MCF 10A (cell line): ENCODE measurements around the gene PLEKHG7. TPM values are rescaled to one million over a fixed set of nuclear protein-coding genes. Genes with fewer than 3 reads are reported as not detected.

Experiments used
- BruUV-seq: library from RNA; stranded (reverse); fragments of 400-500 nt; replicated peaks from 2 replicates; lab custom pipeline; 2021; lab: Mats Ljungman, UMichigan
- CTCF ChIA-PET: fragments of 300-600 bp; sonication (Branson Sonifier 250); formaldehyde crosslinking; extraction: SDS; loops from one replicate; lab custom pipeline; 2021; ENCODE audit warnings: antibody characterized with exemption, inconsistent platforms; lab: Yijun Ruan, JAX
- POLR2A ChIA-PET: fragments of 300-600, 350-650 bp; sonication (Branson Sonifier 250); formaldehyde crosslinking; extraction: SDS; loops from one replicate; lab custom pipeline; 2020; ENCODE audit warnings: antibody characterized with exemption, inconsistent platforms; lab: Yijun Ruan, JAX
- DNase-seq: peaks from one replicate; pipeline ENCODE4 v3.0.0-alpha.2; 2018; ENCODE audit not compliant: unreplicated experiment
- H3K27ac Mint-ChIP-seq: one replicate; pipeline ENCODE4 v1.8.0; 2022; ENCODE audit warnings: mild to moderate bottlenecking, low read depth, mixed read lengths; ENCODE audit not compliant: unreplicated experiment
- H3K27me3 Mint-ChIP-seq: one replicate; pipeline ENCODE4 v1.8.0; 2022; ENCODE audit warnings: mixed read lengths; ENCODE audit not compliant: insufficient read depth, unreplicated experiment
- H3K36me3 Mint-ChIP-seq: one replicate; pipeline ENCODE4 v1.8.0; 2022; ENCODE audit warnings: mild to moderate bottlenecking, moderate library complexity, mixed read lengths; ENCODE audit not compliant: insufficient read depth, unreplicated experiment
- H3K4me1 Mint-ChIP-seq: one replicate; pipeline ENCODE4 v1.8.0; 2022; ENCODE audit warnings: mixed read lengths; ENCODE audit not compliant: insufficient read depth, unreplicated experiment
- H3K4me3 Mint-ChIP-seq: one replicate; pipeline ENCODE4 v1.8.0; 2022; ENCODE audit warnings: mild to moderate bottlenecking, moderate library complexity, mixed read lengths; ENCODE audit not compliant: unreplicated experiment
- H3K9me3 Mint-ChIP-seq: one replicate; pipeline ENCODE4 v1.8.0; 2022; ENCODE audit warnings: mixed read lengths; ENCODE audit not compliant: unreplicated experiment
- CTCF ChIP-seq: fragments of 200-600 bp; IDR thresholded peaks from one replicate; pipeline ENCODE4 v1.8.0; 2022; ENCODE audit warnings: antibody characterized with exemption, mild to moderate bottlenecking; ENCODE audit not compliant: unreplicated experiment
- intact Hi-C: fragments of 100-400 bp; cut with micrococcal nuclease; formaldehyde crosslinking; loops from 2 replicates; pipeline ENCODE4 v1.14.1; 2022
- total RNA-seq: library from RNA; stranded (reverse); gene quantifications from 2 replicates; pipeline ENCODE4 v1.2.3, GENCODE V29; 2022

The PLEKHG7 gene
- total RNA-seq, 1 experiment from 2014 or later = not detected

- no peak for DNase-seq
- Mint-ChIP-seq H3K4me1 (no peaks in the 10 kb centered on the region), H3K9me3 (no peaks in the 10 kb centered on the region), H3K27me3 (no peaks in the 10 kb centered on the region), H3K27ac (no peak overlapping the region), H3K36me3 (no peaks in the 10 kb centered on the region), H3K4me3 (no peak overlapping the region)
- no peak for TF ChIP-seq CTCF
- POLR2A ChIA-PET = no interaction called here
- CTCF ChIA-PET = interaction anchor here (1.1 kb wide), 1 partner anchor 10 kb away, joined by 4 read pairs; no protein-coding TSS in a partner anchor
- BruUV-seq = no TSS peak
- intact Hi-C loops = no loop called here
These were observed 28.0 kb downstream of the PLEKHG7 start for GRCh38 chr12:92730758-92731157.

- intact Hi-C loops = no loop called here
- no peak for DNase-seq
- Mint-ChIP-seq H3K27me3 (no peaks in the 10 kb centered on the region), H3K9me3 (no peaks in the 10 kb centered on the region), H3K4me3 (no peak overlapping the region), H3K36me3 (no peaks in the 10 kb centered on the region), H3K4me1 (no peaks in the 10 kb centered on the region), H3K27ac (no peak overlapping the region)
- no TSS peak for BruUV-seq
- CTCF ChIA-PET = no interaction called here
- POLR2A ChIA-PET = no interaction called here
- TF ChIP-seq CTCF = no peak
These were observed 29.4 kb downstream of the PLEKHG7 start for GRCh38 chr12:92732216-92732615.

GRCh38 chr12:92732716-92733115 is 29.9 kb downstream of the PLEKHG7 start:
- no TSS peak for BruUV-seq
- ChIA-PET CTCF (interaction anchor here (0.9 kb wide), 1 partner anchor 76 kb away, joined by 3 read pairs; no protein-coding TSS in a partner anchor), POLR2A (no interaction called here)
- Mint-ChIP-seq H3K27me3 (no peaks in the 10 kb centered on the region), H3K9me3 (no peaks in the 10 kb centered on the region), H3K4me1 (no peaks in the 10 kb centered on the region), H3K27ac (no peak overlapping the region), H3K4me3 (no peak overlapping the region), H3K36me3 (no peaks in the 10 kb centered on the region)
- no peak for TF ChIP-seq CTCF
- intact Hi-C loops = no loop called here
- no peak for DNase-seq

GRCh38 chr12:92733181-92733580 is 30.4 kb downstream of the PLEKHG7 start:
- H3K36me3 Mint-ChIP-seq = no peaks in the 10 kb centered on the region
- CTCF ChIA-PET = interaction anchor here (0.9 kb wide), 1 partner anchor 76 kb away, joined by 3 read pairs; no protein-coding TSS in a partner anchor
- no TSS peak for BruUV-seq
- H3K27me3 Mint-ChIP-seq = no peaks in the 10 kb centered on the region
- DNase-seq = no peak
- TF ChIP-seq CTCF = no peak
- H3K4me3 Mint-ChIP-seq = no peak overlapping the region
- no peak overlapping the region for H3K27ac Mint-ChIP-seq
- intact Hi-C loops = no loop called here
- H3K9me3 Mint-ChIP-seq = no peaks in the 10 kb centered on the region
- POLR2A ChIA-PET = interaction anchor here (0.6 kb wide), 2 partner anchors 14 to 263 kb away, joined by 3 read pairs; no protein-coding TSS in a partner anchor
- no peaks in the 10 kb centered on the region for H3K4me1 Mint-ChIP-seq
